GM21576 (cell line): ENCODE measurements around the gene CTDP1.
"Not testable (repeated sequence)": the region's sequence is repeated elsewhere in the genome, so short reads cannot be mapped to it uniquely, and the experiment has no call there.

Experiments used
- ATAC-seq: cut with Tn5 transposase; IDR thresholded peaks from one replicate; pipeline ENCODE4 v1.9.1; 2021; ENCODE audit warnings: mild to moderate bottlenecking, moderate library complexity; ENCODE audit not compliant: unreplicated experiment

Gene CTDP1

GRCh38 chr18:79680891-79681339, 1.3 kb downstream of the CTDP1 start:
- no peak for ATAC-seq

DNA sequence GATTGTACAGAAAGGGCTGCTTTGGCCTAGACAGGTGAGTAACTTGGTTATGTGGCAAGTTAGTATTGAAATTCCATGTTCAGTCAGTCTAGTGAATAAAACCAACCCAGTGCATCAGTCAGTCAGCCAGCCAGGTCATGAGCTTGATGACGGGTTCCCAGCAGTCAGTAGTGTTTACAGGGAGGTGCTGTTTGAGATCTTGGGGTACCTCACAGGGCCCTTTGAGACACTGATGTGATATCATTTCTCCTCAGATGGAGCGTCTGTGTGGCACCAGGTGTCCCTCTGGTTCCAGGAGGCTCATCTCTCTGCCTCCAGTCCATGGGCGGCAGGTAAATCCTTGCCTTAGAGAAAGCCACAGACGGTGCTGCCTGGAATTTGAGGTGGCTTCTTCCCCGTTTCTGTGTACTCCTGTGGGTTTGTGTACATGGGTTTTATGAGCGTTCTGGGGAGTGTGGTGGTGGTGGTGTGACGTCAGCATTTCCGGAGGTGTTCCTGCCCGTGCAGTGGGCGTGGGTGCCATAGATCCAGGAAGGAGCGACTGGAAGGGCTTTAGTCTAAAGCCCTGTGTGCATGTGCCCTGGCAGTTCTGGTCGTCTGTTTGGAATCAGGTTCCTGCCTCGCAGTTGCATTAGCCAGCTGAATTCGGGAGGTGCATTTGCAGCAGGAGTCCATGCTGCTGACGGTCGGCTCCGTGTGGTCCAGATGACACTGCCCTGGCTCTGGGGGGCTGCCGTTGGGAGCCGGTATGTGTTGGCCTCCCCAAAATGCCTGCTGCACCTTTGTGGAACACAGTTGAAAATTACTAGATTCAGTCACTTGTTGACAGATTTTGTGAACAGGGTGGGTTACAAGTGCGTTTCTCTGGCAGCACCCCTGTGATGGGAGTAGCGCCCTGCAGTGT, 2.1 kb downstream of the CTDP1 start:
- no peak for ATAC-seq

GRCh38 chr18:79682481-79682880, 2.9 kb downstream of the CTDP1 start:
- no peak for ATAC-seq

DNA sequence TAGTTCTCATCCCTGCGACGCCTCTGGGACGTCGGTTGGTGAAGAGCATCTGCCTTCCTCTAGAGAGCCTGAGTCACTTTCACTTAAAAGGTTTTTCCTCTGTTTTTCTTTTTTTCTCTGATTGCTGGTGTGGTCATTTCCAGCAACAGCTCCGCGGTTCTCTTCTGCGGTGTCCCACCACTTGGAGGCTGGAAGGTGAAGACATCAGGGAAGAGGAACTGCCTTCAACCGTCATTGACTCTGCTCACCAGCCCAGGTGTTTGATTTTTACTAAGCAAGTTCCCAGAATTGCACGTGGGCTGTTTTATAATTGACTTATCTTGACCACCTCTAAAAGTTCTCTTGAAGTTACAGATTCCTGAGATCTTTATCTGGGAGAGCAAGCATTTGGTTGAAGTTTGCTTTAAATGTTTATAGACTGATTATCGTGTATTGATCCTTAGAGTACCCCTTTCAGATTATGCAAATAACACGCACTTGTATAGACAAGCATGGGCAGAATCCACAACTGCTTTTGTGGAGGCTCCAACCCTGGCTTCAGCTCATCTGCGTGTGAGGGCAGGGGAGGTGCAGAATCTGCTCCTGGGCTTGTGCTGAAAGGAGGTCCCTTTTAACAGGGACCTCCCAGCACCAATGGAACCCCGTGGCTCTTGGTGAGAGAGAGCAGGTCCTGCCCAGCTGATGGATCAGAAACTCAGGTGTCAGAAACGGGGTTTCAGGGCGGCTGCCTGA, 3.5 kb downstream of the CTDP1 start:
- no peak for ATAC-seq

GRCh38 chr18:79683626-79684282, 4.2 kb downstream of the CTDP1 start:
- ATAC-seq = no peak

GRCh38 chr18:79684283-79684631, 4.7 kb downstream of the CTDP1 start:
- ATAC-seq = no peak

DNA sequence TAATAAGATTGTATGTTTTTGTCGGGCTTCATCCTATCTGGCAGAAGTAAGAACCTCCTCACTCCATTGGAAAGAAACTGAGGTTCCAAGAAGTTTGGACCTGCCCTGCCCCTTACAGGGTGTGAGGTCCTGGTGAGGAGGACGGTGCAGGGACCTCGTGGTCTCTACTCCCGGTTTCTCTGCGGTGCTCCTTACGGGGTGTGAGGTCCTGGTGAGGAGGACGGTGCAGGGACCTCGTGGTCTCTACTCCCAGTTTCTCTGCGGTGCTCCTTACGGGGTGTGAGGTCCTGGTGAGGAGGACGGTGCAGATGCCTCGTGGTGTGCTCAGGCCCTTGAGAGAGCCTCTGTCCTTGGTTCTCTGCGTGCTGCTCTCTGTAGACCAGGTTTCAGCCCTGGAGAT, 5.2 kb downstream of the CTDP1 start:
- no peak for ATAC-seq

GRCh38 chr18:79685281-79685680, 5.7 kb downstream of the CTDP1 start:
- no peak for ATAC-seq

GRCh38 chr18:79685971-79686370, 6.4 kb downstream of the CTDP1 start:
- no peak for ATAC-seq

DNA sequence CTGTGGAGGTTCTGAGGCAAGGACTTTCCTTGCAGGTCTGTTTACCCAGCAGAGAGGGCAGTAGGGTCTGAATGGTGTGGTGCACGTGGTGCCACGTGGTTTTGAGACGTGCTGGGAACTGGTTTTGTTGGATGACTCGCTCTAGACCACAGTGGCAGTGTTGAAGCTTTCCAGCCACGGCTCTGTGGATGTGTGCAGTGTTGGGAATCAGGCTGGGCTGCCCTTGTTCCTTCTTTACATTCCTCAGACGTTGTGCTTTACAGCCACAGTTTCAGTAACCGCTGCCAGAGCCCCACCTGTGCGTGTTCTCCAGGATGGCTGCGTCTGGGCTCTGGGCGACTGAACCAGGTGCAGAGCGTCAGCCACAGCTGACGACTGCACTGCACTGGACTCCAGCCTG, 8.2 kb downstream of the CTDP1 start:
- no peak for ATAC-seq

DNA sequence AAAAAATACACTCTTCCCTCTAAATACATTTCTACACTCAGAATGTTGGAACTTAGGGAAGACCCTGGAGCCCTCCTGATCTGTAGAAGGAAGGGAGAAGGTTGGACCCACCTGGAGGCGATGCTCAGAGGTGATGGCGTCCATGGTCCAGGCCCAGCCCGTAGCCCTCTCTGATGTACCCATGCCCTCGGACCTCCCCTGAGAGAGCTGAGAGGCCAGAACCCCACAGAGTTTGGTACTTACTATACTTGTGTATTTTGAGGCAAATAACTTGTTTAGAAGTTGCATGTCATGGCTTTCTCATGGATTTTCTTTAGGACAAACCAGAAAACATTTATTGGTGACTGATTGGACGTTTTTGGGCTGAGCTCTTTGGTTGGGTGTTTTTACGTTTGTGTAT, 10.5 kb downstream of the CTDP1 start:
- no peak for ATAC-seq

DNA sequence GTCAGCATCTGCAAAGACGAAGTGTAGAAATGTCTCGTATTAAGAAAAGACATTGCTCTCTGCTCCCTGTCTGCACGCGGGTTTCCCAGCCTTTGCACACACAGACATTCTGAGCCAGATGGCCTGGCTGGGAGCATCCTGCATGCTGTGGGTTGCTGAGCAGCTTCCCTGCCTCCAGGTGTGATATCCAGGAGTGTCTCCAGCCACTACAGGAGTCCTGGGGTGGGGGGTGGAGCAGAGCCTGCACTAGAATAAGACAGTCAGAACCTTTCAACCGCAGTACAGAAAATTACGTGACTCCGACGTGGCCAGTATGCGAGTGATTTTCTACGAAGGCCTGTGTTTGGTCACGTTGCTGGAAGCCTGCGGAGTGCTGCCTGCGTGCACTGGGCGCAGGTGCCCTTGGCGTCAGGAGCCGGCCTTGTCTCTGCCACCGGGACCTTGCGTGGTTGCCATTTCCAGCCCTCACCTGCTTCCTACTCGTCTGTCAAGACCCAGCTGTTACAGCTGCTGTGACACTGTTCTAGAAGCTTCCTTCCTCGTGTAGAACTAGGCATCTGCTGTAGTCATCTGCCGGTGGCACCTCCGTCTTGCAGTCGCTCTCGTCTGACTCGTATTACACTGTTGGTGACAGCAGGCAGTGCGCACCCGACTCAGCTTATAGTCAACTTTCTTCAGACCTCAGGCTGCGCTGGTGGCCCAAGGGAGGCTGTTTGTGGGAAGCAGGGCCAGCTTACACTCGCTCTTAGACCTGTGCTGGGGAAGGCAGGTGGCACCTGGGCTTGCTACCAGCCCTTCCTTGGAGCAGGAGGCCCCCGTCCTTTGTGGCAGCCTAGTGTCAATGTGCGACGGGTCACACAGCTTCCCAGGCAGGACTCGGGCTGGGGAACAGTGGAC, 11.2 kb downstream of the CTDP1 start:
- no peak for ATAC-seq

DNA sequence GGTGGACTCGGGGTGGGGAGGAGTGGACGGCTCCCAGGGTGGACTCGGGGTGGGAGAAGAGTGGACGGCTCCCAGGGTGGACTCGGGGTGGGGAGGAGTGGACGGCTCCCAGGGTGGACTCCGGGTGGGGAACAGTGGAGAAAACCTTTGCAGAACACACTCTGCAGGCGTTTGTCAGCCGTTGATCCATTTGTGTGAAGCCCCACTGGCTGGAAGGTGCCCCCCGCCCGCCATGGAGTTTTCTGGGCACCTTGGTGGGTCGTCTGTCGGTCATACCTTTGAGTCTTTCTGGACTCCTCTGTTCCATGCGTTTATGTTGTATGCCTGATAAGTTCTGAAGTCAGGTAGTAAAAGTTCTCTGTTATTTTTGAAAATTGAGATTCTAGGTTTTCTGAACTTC, 12.5 kb downstream of the CTDP1 start:
- no peak for ATAC-seq

DNA sequence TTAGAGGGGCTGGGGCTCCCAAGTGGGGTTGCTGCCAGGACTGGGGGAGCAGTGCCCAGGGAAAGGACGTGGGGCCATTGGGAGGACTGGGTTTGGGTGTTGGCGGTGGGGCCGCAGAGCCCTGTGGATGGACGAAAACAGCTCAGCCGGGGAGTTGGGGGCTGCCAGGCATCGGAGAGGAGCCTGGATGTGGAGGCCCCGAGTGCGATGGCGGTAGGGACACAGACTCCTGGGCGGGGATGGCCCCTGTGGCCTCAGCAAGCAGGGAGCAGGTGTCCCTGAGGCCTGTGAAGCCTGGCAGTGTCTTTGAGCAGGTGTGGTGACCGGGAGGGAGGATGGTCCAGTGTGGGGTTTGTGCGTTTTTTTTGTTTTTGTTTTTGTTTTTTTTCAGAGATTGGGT, 13.3 kb downstream of the CTDP1 start:
- no peak for ATAC-seq

- ATAC-seq = no peak
Measured at GRCh38 chr18:79693561-79694205, 14.1 kb downstream of the CTDP1 start.

GRCh38 chr18:79694206-79694894, 14.7 kb downstream of the CTDP1 start:
- not testable (repeated sequence) for ATAC-seq

DNA sequence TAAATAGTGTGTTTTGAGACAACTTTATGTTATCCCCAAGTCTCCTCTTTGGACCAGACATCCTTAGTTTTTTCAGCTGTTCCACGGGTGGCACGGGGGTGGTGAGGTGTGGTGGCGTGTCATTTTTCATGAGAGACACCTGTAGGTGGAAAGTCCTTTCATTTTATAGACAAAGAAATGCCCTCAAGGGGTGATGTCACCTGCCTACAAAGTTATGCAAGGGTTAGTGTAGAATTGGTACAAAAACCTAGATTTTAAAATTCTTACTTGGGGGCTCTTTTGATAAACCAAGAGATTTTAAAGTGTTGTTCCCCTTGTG, 15.3 kb downstream of the CTDP1 start:
- no peak for ATAC-seq

DNA sequence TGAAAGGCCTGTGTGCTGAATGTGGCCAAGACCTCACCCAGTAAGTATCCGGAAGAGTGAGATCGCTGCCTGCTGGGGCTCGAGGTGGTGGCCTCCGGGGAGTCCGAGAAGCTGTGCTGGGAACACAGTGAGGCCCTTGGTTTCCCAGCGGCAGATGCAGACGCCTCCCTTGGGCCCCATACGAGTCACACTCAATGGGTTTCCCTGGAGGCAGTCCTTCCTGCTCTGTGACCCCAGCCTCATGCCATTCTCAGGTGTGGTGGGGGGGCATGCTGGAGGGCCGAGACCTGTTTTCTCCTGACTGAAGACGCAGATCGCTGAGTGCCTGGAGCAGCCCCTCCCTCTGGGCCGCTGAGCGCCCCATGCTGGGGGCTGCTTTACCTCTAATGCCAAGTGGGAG, 15.7 kb downstream of the CTDP1 start:
- ATAC-seq = no peak
